Activated gamma-delta T cell treated with anti-CD3 and anti-CD28 coated beads, Interleukin-2, amount 50 U/mL, for 16 hours (primary cell): ENCODE measurements around the gene SLC6A3.
"Not testable (repeated sequence)": the region's sequence is repeated elsewhere in the genome, so short reads cannot be mapped to it uniquely, and the experiment has no call there.

Experiments
- DNase-seq: peaks from one replicate; pipeline ENCODE4 v3.0.0-alpha.2; 2020; ENCODE audit warnings: low read depth

The SLC6A3 gene

GRCh38 chr5:1477341-1477740 lies 32.1 kb upstream of the SLC6A3 start:
- DNase-seq = no peak

DNA sequence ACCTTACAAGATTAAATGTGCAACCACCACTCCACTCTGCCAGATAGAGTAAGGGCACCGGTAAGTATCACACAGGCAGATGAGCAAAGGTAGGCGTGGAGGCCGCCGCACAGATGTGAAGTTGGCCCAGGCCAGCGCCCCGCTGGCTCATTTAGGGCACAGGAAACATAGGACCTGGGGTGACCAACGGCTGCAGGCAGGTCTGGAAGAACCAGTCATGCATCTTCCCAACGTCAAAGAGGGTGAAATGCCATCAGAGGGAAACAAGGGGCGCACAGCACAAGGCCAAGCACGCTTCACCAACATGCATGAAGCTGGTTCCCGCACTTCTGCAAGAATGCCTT lies 31.7 kb upstream of the SLC6A3 start:
- DNase-seq = no peak

DNA sequence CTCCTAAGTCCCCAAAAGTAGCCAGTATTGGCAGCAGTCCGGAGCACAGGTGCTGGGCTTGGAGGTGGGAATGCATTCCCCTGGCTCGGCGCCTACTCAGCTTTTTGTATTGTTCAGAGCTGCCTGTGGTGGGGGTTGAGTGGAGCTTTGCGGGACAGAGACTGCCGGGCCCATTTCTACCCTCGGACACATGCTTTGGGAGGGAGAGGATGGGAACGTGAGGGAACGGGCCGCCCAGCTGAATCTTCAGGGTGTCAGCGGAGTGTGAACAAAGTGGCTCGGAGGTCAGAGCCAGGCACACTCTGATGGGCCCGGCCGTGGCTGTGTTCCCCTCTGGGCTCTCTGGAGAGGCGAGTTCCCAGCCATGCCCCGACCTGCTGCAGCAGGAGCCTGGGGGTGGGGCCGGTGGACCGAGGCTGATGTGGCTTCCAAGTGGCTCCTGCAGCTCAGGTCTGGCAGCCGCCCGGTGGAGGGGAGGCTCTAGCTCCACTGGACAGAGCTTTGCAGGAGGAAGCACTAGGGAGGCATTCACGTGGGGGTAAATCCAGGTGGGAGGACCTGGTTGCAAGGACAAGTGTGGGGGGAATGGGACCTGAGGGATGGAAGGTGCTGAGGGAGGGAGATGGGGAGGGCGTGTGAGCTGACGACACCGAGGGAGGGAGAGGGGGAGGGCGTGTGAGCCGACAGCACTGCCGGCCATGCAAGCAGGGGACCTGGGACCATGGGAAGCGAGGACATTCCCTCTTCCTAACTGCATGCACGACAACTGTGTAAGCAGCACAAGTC lies 31.1 kb upstream of the SLC6A3 start:
- no peak for DNase-seq

- DNase-seq = not testable (repeated sequence)
Measured at GRCh38 chr5:1475544-1475900, 30.3 kb upstream of the SLC6A3 start.

DNA sequence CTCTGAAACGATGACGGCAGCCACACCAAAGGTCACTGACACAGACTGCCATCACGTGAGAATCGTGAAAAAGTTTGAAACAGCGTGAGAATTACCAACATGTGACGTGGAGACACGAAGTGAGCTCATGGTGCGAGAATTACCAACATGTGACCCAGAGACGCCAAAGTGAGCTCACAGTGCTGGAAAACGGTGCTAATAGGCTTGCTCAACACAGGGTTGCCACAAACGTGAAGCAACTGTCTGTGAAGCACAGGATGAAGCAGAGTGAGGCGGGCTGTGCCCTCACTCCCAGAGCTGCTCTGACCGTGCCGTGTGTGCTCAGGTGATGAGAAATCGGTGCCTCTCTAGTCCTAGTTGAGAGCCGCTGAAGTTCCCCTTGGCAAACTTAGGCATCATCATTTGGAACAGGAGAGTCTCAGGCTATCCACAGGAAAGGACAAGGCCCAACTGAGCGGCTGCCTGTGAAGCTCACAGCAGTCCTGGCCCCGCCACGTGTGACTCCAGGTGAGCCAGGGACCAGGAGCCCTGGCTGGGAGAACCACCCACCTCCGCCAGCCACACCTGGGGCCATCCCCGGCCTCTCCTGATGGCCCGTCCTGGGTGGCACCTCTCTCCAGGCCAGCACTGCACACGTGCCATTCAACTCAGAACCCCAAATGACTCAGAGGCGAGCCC lies 29.8 kb upstream of the SLC6A3 start:
- DNase-seq = no peak

GRCh38 chr5:1474183-1474839 lies 29.1 kb upstream of the SLC6A3 start:
- no peak for DNase-seq

GRCh38 chr5:1473746-1474145 lies 28.5 kb upstream of the SLC6A3 start:
- DNase-seq = no peak

DNA sequence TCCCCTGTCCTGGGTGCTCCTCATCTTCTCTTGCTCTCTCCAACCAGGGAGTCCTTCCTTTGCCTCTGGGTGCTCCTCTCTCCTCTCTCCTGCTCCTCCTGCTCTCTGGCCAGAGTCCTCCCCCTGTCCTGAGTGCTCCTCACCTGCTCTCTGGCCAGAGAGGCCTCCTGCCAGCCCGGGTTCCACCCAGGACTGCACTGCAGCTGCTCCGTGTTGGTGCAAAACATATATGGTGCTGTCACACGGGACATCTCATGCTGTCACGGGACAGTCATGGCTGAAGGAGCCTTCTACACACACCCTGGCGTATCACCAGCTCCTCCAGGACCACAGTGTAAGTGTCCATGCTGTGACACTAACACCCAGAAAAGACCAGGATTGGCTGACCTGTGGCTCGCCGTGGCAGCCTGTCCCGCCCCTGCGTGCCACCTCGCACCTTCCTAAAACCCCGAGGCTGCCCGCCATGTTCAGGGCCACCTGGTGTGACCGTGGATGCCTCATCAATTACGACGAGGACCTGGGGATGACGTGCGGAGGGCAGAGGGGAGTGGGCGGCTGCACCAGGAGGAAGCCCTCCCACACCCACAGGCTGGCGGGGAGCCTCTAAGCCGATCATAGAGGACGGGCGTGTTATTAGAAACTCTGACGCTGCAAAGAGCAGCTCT lies 27.9 kb upstream of the SLC6A3 start:
- DNase-seq = no peak

GRCh38 chr5:1471997-1472963 lies 27.0 kb upstream of the SLC6A3 start:
- no peak for DNase-seq

GRCh38 chr5:1471240-1471853 lies 26.1 kb upstream of the SLC6A3 start:
- no peak for DNase-seq

- DNase-seq = no peak
Measured at GRCh38 chr5:1470762-1471211, 25.5 kb upstream of the SLC6A3 start.

DNA sequence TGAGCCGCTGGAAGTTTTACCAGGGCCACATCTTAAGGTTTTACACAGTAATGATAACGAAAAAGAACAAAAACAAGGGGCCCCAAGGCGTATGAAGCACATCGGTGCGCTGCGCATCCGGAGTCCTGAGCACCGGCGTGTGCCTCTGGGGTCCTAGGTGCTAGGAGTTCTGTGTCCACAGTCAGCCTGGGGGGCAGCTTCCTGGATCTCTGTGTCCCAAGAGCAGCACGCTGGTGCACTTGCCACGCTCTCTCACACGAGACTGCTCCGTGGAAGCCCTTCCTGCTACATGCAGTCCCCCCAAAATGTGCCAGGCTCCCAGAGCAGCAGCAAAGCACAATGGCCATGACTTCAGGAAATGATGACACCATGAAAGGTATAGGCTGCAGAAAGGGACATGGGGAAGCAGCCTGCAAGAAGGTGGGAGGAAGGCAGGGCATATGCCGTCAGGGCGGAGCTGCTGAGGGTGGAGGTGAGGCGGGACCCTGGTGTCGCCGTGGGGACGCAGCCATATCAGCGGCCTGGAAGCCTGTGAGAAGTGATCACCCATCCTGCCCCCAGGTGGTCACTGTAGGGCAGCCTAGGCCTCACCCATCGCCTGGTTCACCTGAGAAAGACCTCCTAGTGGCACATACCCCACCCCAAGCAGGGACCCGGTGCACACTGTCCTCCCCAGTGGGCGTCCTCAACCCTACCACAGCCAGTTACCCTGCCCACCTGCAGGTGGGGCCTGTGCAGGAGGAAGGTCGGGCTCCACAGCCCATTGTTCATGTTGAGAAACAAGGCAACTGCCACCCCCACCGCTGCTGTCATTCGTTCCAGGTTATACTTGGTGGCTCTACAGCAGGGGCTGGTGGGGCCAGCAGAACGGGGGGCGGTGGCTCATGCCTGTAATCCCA lies 23.6 kb upstream of the SLC6A3 start:
- no peak for DNase-seq

- peak; percentile 18 for DNase-seq
Measured at GRCh38 chr5:1468247-1468612, 23.0 kb upstream of the SLC6A3 start.

GRCh38 chr5:1467341-1468246 lies 22.4 kb upstream of the SLC6A3 start:
- no peak for DNase-seq

GRCh38 chr5:1466631-1467265 lies 21.5 kb upstream of the SLC6A3 start:
- no peak for DNase-seq

DNA sequence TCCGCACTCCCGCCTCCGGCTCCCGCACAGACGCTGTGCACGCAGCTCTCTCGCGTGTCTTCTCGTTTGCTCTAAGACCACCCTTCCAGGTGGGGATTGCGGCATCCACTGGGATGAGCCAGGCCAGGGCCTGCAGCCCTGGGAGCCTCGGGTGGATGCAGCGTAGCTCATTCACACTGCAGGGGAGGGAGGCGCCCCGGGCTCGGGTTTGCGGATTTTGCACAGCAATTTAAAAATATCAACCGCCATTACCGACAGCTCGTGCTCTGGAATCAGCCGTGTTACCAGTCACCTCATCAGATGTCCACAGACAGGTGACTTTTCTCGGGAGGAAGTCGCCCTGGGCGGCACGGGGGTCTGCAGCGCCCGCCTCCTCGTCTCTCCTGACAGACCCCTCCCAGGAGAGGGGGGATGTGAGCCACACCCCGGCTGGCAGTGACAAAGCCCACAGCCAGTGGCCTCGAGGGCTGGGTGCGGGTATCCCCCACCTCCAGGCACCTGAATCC lies 20.8 kb upstream of the SLC6A3 start:
- no peak for DNase-seq

GRCh38 chr5:1465117-1465516 lies 19.9 kb upstream of the SLC6A3 start:
- DNase-seq = no peak

DNA sequence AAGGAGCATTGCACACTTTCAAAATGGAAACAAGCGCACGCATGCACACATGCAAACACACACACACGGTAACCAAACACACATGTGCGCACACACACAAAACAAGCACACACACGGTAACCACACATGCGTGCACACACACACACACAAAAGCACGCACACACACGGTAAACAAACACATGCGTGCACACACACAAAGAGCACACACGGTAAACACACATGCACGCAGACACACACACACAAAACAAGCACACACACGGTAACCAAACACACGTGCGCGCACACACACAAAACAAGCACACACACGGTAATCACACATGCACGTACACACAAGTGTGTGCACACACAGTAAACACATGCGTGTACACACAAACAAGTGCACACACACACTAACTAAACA lies 19.3 kb upstream of the SLC6A3 start:
- DNase-seq = no peak
